HG03175 (cell line): ENCODE data around the gene CREB5.

Experiments
- ATAC-seq: cut with Tn5 transposase; IDR thresholded peaks from one replicate; pipeline ENCODE4 v1.9.1; 2021; ENCODE audit warnings: mild to moderate bottlenecking, moderate library complexity; ENCODE audit not compliant: unreplicated experiment

Gene CREB5

DNA sequence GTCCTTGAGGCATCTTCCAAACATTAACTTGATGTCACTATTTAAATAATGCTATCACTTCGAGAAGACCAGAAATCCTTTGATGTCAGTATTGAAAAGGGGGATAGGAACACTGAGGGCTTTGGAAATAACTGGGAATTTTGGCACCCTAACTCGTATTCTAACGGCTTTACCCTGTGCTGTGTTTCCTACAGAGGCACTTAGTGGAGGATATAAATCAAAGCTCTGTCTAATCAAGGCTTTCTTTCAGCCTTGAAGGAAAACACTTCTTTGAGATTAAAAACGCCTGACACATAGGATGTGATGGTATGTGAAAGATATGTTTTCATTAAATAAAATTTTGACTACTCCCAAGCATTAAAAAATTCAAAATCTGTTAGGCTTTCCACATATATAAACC is 62.3 kb downstream of the CREB5 start:
- ATAC-seq = no peak

GRCh38 chr7:28477041-28477442 is 64.7 kb downstream of the CREB5 start:
- no peak for ATAC-seq

GRCh38 chr7:28478656-28479055 is 66.3 kb downstream of the CREB5 start:
- ATAC-seq = no peak

DNA sequence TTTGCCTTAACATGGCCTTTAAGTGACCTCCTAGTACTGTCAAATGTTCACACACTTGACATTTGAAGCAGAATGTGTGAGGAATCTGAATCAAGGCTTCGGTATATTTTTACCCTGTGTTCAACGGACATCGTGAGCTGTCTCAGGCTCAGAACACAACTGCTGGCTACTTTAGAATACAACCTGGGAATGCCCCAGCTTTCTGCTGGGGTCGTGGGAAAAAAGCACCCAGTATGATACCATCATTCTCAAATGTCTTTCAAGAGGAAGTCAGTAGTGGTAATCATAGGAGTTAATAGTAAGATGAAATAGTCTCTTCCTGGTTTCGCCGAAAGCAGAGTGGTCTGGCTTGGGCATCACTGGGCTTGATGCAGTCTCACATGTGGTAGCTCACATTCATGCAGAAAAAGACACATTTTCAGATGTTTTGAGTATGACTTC is 67.2 kb downstream of the CREB5 start:
- ATAC-seq = peak; percentile 87

GRCh38 chr7:28480595-28480994 is 68.3 kb downstream of the CREB5 start:
- ATAC-seq = no peak

DNA sequence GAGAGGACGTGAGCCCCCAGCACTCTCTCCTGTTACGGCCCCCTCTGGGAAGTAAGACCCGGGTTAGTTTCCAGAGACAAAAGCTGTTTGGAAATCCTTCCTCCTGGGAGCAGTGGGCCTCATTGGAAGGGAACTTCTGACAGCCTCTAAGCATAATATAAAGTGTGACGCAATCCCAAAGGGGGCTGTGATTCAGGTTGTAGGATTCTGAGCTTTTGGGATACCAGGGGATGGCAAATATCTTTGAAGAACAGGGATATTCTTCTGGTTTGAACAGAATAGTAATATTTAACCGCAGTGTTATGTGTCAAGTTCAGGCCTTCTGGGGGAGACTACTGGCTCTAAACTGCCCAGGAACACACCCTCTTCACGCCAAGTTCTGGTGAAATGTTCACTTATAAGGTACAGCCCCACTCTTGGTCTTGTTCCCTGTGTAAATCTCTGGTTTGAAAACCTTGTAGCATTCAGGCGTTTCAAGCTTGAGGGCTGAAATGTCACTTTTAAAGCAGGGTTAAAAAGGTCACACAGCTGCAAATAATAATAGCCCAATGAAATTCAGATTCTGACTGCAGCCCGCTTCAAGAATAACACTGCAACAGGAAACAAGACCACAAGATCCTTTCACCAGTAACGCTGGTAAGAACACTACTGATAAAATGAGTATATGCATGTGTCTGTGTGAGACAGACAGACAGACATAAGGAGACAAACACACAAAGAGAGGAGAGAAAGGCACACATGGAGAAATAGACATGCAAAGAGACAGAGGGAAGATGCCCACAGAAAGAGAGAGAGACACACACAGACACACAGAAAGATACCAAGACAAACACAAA is 69.0 kb downstream of the CREB5 start:
- ATAC-seq = peak; percentile 60

DNA sequence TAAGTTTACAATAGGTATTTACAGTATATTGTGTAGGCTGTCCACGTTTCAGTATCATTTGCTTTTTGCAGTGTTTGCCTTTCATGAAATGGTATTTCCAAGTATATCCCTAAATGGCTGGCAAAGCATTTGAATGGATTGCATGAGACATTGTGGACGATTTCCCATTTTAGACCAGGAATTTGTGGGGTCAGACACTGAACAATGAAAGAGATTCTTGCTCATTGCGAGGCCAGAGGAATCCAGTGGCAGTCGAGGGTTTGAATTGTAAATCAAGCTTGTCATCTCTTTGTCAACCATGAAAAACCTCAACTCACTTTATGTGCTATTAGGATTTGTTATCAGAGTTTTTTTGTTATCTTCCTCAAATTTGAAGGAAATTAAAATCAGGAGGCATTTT is 70.8 kb downstream of the CREB5 start:
- ATAC-seq = no peak

DNA sequence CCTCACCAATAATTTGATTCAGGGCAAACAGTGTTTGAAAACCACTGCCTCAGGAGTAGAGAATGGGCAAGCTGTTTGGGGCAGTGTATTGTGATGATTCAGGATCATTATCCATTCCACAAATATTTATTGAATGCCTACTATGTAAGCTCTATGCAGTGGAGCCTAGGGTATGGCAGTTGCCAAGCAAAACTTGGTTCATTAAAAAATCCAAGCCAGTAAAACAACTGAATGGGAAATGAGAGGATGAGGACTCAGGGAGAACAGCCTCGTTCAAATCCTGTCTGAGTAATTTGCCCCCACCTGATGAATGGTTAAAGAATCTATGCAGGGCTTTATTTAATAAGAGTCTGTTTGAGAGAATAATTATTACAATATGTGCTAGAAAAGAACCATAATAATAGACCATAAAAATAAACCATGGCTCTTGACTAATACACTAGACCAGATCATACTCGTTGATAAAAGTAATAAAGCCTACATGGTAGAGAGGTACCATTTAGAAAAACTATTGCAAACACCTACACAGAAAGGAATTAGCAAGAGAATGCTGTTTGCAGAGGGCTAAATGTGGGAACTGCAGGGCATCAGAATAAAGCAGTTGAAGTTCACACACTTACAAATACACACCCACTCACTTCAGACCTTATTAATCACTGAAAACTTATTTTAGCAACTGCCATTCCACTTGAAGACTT is 71.7 kb downstream of the CREB5 start:
- no peak for ATAC-seq

- ATAC-seq = no peak
Observed at GRCh38 chr7:28484606-28484935, 72.3 kb downstream of the CREB5 start.

GRCh38 chr7:28487487-28487886 is 75.2 kb downstream of the CREB5 start:
- ATAC-seq = no peak

GRCh38 chr7:28488061-28488791 is 75.9 kb downstream of the CREB5 start:
- ATAC-seq = no peak

DNA sequence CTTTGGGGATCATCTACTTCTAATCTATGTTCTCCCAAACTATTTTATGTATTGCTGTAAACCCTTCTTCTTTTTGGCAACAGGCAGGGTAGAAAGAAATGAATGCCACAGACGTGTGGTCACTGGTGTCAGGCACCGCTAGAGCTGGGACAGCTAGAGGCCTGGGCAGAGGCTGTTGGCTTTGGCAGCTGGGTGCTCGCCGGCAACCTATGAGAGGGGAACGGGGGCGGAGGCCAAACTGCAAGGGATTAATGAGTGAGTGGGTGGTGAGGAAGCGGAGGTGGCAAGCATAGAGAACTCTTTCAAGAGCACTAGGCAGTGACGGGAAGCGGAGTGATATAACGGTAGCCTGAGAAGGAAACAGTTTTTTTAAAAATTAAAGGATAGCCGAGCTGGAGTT is 78.5 kb downstream of the CREB5 start:
- no peak for ATAC-seq

GRCh38 chr7:28493477-28493876 is 81.2 kb downstream of the CREB5 start:
- no peak for ATAC-seq

- ATAC-seq = no peak
Observed at GRCh38 chr7:28497009-28497408, 84.7 kb downstream of the CREB5 start.

GRCh38 chr7:28498636-28499035 is 86.3 kb downstream of the CREB5 start:
- ATAC-seq = no peak

DNA sequence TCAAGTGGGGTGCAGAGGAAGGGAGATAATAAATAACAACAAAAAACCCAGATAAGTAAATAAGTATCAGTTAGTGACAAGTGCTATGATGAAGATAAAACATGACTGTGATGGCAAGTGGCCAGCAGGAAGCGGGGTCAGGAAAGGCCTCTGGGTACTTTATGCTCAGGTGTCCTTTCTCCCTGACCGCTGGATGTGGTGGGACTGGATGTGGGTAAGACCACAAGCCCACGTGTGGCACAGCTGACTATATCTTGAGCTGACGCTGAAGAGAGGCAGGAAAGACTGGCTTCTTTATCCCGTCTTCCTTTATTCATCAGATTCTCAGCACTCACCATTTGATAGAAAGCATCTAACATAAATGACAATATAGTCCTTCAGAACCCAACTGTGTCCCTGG is 87.8 kb downstream of the CREB5 start:
- no peak for ATAC-seq

DNA sequence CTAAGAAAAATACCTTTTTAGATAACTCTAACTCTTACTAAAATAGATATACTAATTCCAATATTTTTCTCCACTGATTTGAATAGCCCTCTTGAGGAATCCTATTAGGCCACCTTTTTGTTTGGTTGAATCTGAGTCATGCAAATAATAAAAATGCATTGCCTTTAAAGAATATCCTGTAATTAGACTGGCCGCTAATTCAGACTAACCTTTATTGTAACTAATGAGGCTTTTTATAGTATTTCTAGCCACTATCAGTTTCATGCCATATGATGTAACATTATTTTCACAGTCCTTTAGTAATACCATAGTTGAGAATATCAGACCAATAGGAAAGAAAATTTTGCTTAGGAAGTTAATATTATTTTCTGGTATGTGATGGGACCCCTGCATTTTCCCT is 90.1 kb downstream of the CREB5 start:
- no peak for ATAC-seq

DNA sequence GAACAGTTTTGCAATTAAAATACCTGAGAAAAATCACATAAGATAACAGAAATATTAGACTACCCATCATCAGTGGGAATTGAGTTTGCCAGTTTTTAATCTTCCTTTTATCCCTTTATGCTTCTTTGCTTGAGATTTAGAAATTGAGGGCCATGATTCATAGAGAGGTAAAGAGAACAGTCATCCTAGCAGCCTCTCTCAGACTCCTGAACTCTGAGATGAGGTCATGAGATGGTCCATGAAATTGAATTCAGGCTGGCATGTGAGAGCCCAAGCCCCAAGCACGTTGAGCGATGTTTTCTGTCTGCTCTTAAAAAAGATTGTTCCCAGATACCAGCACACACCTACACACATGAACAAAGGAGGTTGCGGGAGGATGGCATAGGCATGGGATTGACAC is 91.1 kb downstream of the CREB5 start:
- ATAC-seq = no peak

DNA sequence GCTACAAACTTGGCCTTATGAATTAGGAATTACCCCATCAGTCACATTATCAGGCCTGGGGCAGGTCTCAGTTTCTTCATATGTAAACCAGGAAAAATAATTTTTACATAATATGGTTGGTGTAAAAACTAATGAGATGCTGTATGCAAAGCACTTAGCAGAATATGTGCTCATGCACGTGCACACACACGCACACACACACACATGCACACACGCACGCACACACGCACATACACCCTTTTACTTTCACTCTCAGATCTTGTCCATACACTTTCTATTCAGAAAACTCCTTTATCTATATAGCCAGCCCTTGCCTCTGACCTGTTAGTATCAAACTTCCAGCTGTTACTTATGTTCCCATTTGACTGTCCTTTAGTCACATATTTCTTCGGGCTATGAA is 92.7 kb downstream of the CREB5 start:
- no peak for ATAC-seq

DNA sequence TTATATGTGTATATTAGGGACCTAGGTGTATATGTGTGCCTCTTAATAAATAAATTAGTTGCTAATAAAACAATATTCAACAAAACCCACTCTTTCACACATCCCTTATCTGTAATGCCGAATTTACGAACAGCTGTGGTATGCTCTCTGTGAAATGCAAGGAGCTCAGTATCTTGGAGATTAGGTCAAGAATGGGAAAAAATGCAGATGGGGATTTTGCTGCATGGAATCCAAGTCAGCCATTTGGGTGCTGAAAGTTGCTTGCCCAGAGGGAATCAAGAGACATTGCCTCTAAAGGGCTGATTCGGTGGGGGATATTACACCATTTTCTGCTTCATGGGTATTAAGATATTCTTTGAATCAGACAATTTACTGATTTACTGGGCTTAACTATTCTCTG is 93.5 kb downstream of the CREB5 start:
- no peak for ATAC-seq

- no peak for ATAC-seq
Observed at GRCh38 chr7:28507525-28508282, 95.4 kb downstream of the CREB5 start.
